Measurements from ENCODE around the gene SKOR2. TPM values are rescaled to one million over a fixed set of nuclear protein-coding genes. Genes with fewer than 3 reads are reported as not detected.

SKOR2 gene
- polyA plus RNA-seq, 6 donors from 2014 or later: not detected

GRCh38 chr18:47249314-47249981, 2.0 kb downstream of the SKOR2 start:
- Mint-ChIP-seq H3K4me3 (no peak overlapping the region), H3K27ac (no peak overlapping the region), H3K27me3 (peaks cover 68 to 80% (median 77%) of the 10 kb centered on the region in 3 donors), H3K4me1 (peaks cover 0 to 13% (median 5%) of the 10 kb centered on the region in 3 donors), H3K9me3 (peaks cover 0 to 22% (median 10%) of the 10 kb centered on the region in 7 donors), H3K36me3 (peaks cover 0 to 17% of the 10 kb centered on the region in 2 donors)
- no peak for ATAC-seq (ENCODE audit: low read depth in 2 of 2)
- no peak for DNase-seq

GRCh38 chr18:47248604-47249313, 2.7 kb downstream of the SKOR2 start:
- Mint-ChIP-seq H3K27ac (peak overlapping the region in 2 of 6 donors; percentile 21 to 49), H3K4me3 (peak overlapping the region in 2 of 8 donors; percentile 25 to 53)
- DNase-seq: no peak

GRCh38 chr18:47248115-47248603, 3.3 kb downstream of the SKOR2 start:
- H3K9me3 Mint-ChIP-seq: peaks cover 0 to 17% (median 9%) of the 10 kb centered on the region in 7 donors
- peaks cover 0 to 13% (median 5%) of the 10 kb centered on the region in 3 donors for H3K4me1 Mint-ChIP-seq
- H3K27ac Mint-ChIP-seq: peak overlapping the region in 1 of 6 donors; percentile 49
- DNase-seq (no peak), ATAC-seq (ENCODE audit: low read depth in 2 of 2) (no peak)
- H3K36me3 Mint-ChIP-seq: peaks cover 0 to 17% of the 10 kb centered on the region in 2 donors
- peaks cover 62 to 76% (median 76%) of the 10 kb centered on the region in 3 donors for H3K27me3 Mint-ChIP-seq
- peak overlapping the region in 1 of 8 donors; percentile 25 for H3K4me3 Mint-ChIP-seq

More at GRCh38 chr18:47248604-47249313, 2.7 kb downstream of the SKOR2 start:
- Mint-ChIP-seq H3K27me3 (peaks cover 66 to 79% (median 77%) of the 10 kb centered on the region in 3 donors), H3K36me3 (peaks cover 0 to 17% of the 10 kb centered on the region in 2 donors), H3K9me3 (peaks cover 0 to 17% (median 10%) of the 10 kb centered on the region in 7 donors), H3K4me1 (peaks cover 0 to 13% (median 5%) of the 10 kb centered on the region in 3 donors)
- ATAC-seq (ENCODE audit: low read depth in 2 of 2): no peak

- Mint-ChIP-seq H3K27ac (no peak overlapping the region), H3K36me3 (peaks cover 0 to 15% of the 10 kb centered on the region in 2 donors), H3K27me3 (peaks cover 60 to 76% (median 76%) of the 10 kb centered on the region in 3 donors), H3K4me1 (peaks cover 0 to 13% (median 5%) of the 10 kb centered on the region in 3 donors), H3K4me3 (no peak overlapping the region), H3K9me3 (peaks cover 0 to 17% (median 7%) of the 10 kb centered on the region in 7 donors)
- DNase-seq: no peak
- no peak for ATAC-seq (ENCODE audit: low read depth in 2 of 2)
These were observed 3.9 kb downstream of the SKOR2 start for GRCh38 chr18:47247416-47248114.

- Mint-ChIP-seq H3K4me3 (no peak overlapping the region), H3K9me3 (peaks cover 0 to 17% (median 7%) of the 10 kb centered on the region in 7 donors), H3K27ac (no peak overlapping the region), H3K36me3 (peaks cover 0 to 10% of the 10 kb centered on the region in 2 donors), H3K27me3 (peaks cover 56 to 74% (median 73%) of the 10 kb centered on the region in 3 donors), H3K4me1 (peaks cover 0 to 13% (median 5%) of the 10 kb centered on the region in 3 donors)
- ATAC-seq (ENCODE audit: low read depth in 2 of 2) (no peak), DNase-seq (no peak)
These were observed 4.4 kb downstream of the SKOR2 start for GRCh38 chr18:47247036-47247415.

GRCh38 chr18:47246027-47246971, 5.2 kb downstream of the SKOR2 start:
- ATAC-seq (ENCODE audit: low read depth in 2 of 2) (no peak), DNase-seq (no peak)
- Mint-ChIP-seq H3K36me3 (peaks cover 0 to 7% of the 10 kb centered on the region in 2 donors), H3K4me3 (peak overlapping the region in 3 of 8 donors; percentile 30 to 38 (median 37)), H3K4me1 (peaks cover 0 to 9% (median 5%) of the 10 kb centered on the region in 3 donors), H3K27ac (peak overlapping the region in 1 of 6 donors; percentile 79), H3K9me3 (peaks cover 0 to 17% (median 7%) of the 10 kb centered on the region in 7 donors), H3K27me3 (peaks cover 56 to 74% (median 73%) of the 10 kb centered on the region in 3 donors)

- H3K27ac Mint-ChIP-seq: no peak overlapping the region
- no peak for DNase-seq
- peaks cover 0 to 6% (median 5%) of the 10 kb centered on the region in 3 donors for H3K4me1 Mint-ChIP-seq
- no peak overlapping the region for H3K4me3 Mint-ChIP-seq
- peaks cover 46 to 62% (median 61%) of the 10 kb centered on the region in 3 donors for H3K27me3 Mint-ChIP-seq
- no peak for ATAC-seq (ENCODE audit: low read depth in 2 of 2)
- peaks cover 0 to 17% (median 4%) of the 10 kb centered on the region in 7 donors for H3K9me3 Mint-ChIP-seq
- peaks cover 0 to 7% of the 10 kb centered on the region in 2 donors for H3K36me3 Mint-ChIP-seq
These were observed 7.4 kb downstream of the SKOR2 start for GRCh38 chr18:47244086-47244485.

- Mint-ChIP-seq H3K27me3 (peaks cover 39 to 64% (median 58%) of the 10 kb centered on the region in 3 donors), H3K36me3 (no peaks in the 10 kb centered on the region), H3K4me1 (no peaks in the 10 kb centered on the region), H3K27ac (no peak overlapping the region), H3K9me3 (peaks cover 0 to 3% (median 0%) of the 10 kb centered on the region in 7 donors), H3K4me3 (no peak overlapping the region)
- no peak for ATAC-seq (ENCODE audit: low read depth in 2 of 2)
- no peak for DNase-seq
These were observed 16.4 kb downstream of the SKOR2 start for GRCh38 chr18:47235096-47235495.

GRCh38 chr18:47226660-47227059, 24.8 kb downstream of the SKOR2 start:
- Mint-ChIP-seq H3K36me3 (no peaks in the 10 kb centered on the region), H3K4me3 (no peak overlapping the region), H3K27me3 (peaks cover 49 to 51% (median 50%) of the 10 kb centered on the region in 3 donors), H3K4me1 (no peaks in the 10 kb centered on the region), H3K27ac (no peak overlapping the region), H3K9me3 (no peaks in the 10 kb centered on the region)
- no peak for ATAC-seq (ENCODE audit: low read depth in 2 of 2)
- no peak for DNase-seq

GRCh38 chr18:47215554-47216138, 35.8 kb downstream of the SKOR2 start:
- H3K9me3 Mint-ChIP-seq: no peaks in the 10 kb centered on the region
- no peak overlapping the region for H3K4me3 Mint-ChIP-seq
- DNase-seq (peak; percentile 14), ATAC-seq (ENCODE audit: low read depth in 2 of 2) (peak in 1 of 2 donors; percentile 39)
- H3K27me3 Mint-ChIP-seq: peaks cover 57 to 64% (median 59%) of the 10 kb centered on the region in 3 donors
- H3K4me1 Mint-ChIP-seq: no peaks in the 10 kb centered on the region
- no peak overlapping the region for H3K27ac Mint-ChIP-seq
- no peaks in the 10 kb centered on the region for H3K36me3 Mint-ChIP-seq

GRCh38 chr18:47209171-47209570, 42.3 kb downstream of the SKOR2 start:
- Mint-ChIP-seq H3K27ac (no peak overlapping the region), H3K4me1 (no peaks in the 10 kb centered on the region), H3K27me3 (peaks cover 49 to 82% (median 73%) of the 10 kb centered on the region in 3 donors), H3K36me3 (no peaks in the 10 kb centered on the region), H3K4me3 (no peak overlapping the region), H3K9me3 (no peaks in the 10 kb centered on the region)
- no peak for DNase-seq
- ATAC-seq (ENCODE audit: low read depth in 2 of 2): no peak

Measured in naive B cell (primary cell).